Panc1 (cell line): ENCODE measurements around the gene PGAM5. TPM values are rescaled to one million over a fixed set of nuclear protein-coding genes. Genes with fewer than 3 reads are reported as not detected.

Experiments used
- ATAC-seq: fragments of 200-7000 bp; cut with Tn5 transposase; 2 replicates; pipeline ENCODE4 v1.9.1; 2020; ENCODE audit warnings: mild to moderate bottlenecking, moderate library complexity
- BruUV-seq: library from RNA; stranded (reverse); fragments of 400-500 nt; replicated peaks from 2 replicates; lab custom pipeline; 2021; lab: Mats Ljungman, UMichigan
- CTCF ChIA-PET: fragments of 300-600 bp; sonication (Branson Sonifier 250); formaldehyde crosslinking; loops from one replicate; lab custom pipeline; 2022; ENCODE audit warnings: antibody characterized with exemption; lab: Charles Lee
- POLR2A ChIA-PET: fragments of 300-600 bp; sonication (Branson Sonifier 250); formaldehyde crosslinking; loops from one replicate; lab custom pipeline; 2022; ENCODE audit warnings: antibody characterized with exemption; lab: Charles Lee
- DNase-seq: peaks from one replicate; pipeline ENCODE4 v3.0.0-alpha.2; 2010; ENCODE audit warnings: low read depth, low spot score
- H3K27ac ChIP-seq: 2 replicates; pipeline ENCODE4 v1.5.1; 2011; ENCODE audit warnings: mild to moderate bottlenecking, low read length, inconsistent platforms
- H3K27me3 ChIP-seq: fragments of 200-500 bp; sonication (Bioruptor generic); 2 replicates; pipeline ENCODE4 v1.6.0; 2014; ENCODE audit warnings: low read length, inconsistent platforms; ENCODE audit not compliant: control insufficient read depth, insufficient read depth
- H3K36me3 ChIP-seq: fragments of 200-500 bp; sonication (Bioruptor generic); 2 replicates; pipeline ENCODE4 v1.5.1; 2014; ENCODE audit warnings: inconsistent platforms, mild to moderate bottlenecking, low read length, moderate library complexity; ENCODE audit not compliant: control insufficient read depth, insufficient read depth
- H3K4me1 ChIP-seq: 2 replicates; pipeline ENCODE4 v1.5.1; 2011; ENCODE audit warnings: inconsistent platforms, mild to moderate bottlenecking, low read length, moderate library complexity; ENCODE audit not compliant: control insufficient read depth, insufficient read depth
- H3K4me3 ChIP-seq, 2 experiments: 2 replicates each; pipeline ENCODE4 v1.5.1; 2011 to 2012; ENCODE audit warnings: low read depth in 2 of 2, low read length in 2 of 2, mild to moderate bottlenecking in 2 of 2, inconsistent platforms in 1 of 2, moderate library complexity in 1 of 2
- H3K9me3 ChIP-seq: fragments of 200-500 bp; sonication (Bioruptor generic); 2 replicates; pipeline ENCODE4 v1.5.1; 2014; ENCODE audit warnings: low read depth, mild to moderate bottlenecking, inconsistent platforms, low read length, moderate library complexity; ENCODE audit not compliant: control insufficient read depth, insufficient read depth
- POLR2AphosphoS5 ChIP-seq: IDR thresholded peaks from 2 replicates; pipeline ENCODE4 v1.6.1; 2012; ENCODE audit warnings: mild to moderate bottlenecking, low read depth, low read length, moderate library complexity
- SIN3A ChIP-seq: IDR thresholded peaks from 2 replicates; pipeline ENCODE4 v1.6.1; 2012; ENCODE audit warnings: low read depth, mild to moderate bottlenecking, low read length, moderate library complexity, borderline replicate concordance; ENCODE audit not compliant: insufficient read depth
- TCF7L2 ChIP-seq: IDR thresholded peaks from 2 replicates; pipeline ENCODE4 v1.6.1; 2011; ENCODE audit warnings: mild to moderate bottlenecking, low read depth, low read length, inconsistent platforms
- in situ Hi-C: cut with HindIII; loops from 2 replicates; pipeline ENCODE4 v1.10.0; 2016; ENCODE audit warnings: low sequenced_read_pairs, low pct_unique_long_range_greater_than_20kb
- intact Hi-C: fragments of 100-400 bp; cut with micrococcal nuclease; formaldehyde crosslinking; loops from one replicate; pipeline ENCODE4 v1.10.0; 2022; ENCODE audit not compliant: unreplicated experiment
- total RNA-seq: library from RNA; stranded (reverse); gene quantifications from one replicate; pipeline ENCODE4 v1.2.1, GENCODE V29; 2021; ENCODE audit not compliant: unreplicated experiment
- TF ChIP-seq, protein P1 (sequence below), 2 experiments: IDR thresholded peaks; 2 replicates each; pipeline ENCODE4 v1.6.1; 2011 to 2012; ENCODE audit warnings: low read depth in 2 of 2, control low read depth in 1 of 2, low read length in 1 of 2, mild to moderate bottlenecking in 1 of 2, moderate library complexity in 1 of 2; ENCODE audit not compliant: insufficient read depth in 1 of 2
- TF ChIP-seq, protein P2 (sequence below): fragments of 450-650 bp; IDR thresholded peaks from 2 replicates; pipeline ENCODE4 v1.5.1; 2017; ENCODE audit warnings: mild to moderate bottlenecking

Gene PGAM5
- total RNA-seq, 1 experiment from 2014 or later, result 116 TPM

DNA sequence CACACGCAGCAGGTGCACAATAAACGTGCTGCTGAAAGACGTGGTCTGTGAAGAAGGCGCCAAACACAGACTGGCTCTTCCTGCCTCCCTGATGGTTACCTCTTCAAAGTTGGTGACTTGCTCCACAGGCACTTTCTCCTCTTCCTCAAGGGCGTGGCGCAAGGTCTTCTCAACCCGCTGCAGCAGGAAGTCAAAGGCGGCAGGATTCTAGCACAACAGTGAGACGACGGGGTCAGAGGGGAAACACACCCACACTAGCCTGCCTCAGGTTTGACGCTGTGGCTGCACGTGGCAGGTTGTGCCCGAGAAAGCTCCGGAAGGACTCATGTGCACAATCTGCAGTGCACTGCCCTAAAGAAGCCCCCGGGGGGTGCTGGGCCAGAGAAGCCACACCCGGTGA lies 38.5 kb upstream of the PGAM5 start:
- H3K4me1 ChIP-seq, result no peaks in the 10 kb centered on the region
- intact Hi-C loops (no loop called here), in situ Hi-C loops (no loop called here)
- no peak overlapping the region for H3K27ac ChIP-seq
- H3K36me3 ChIP-seq, result peaks cover 3% of the 10 kb centered on the region; the same call in 1 of the 2 replicates
- TF ChIP-seq, protein P1, sequence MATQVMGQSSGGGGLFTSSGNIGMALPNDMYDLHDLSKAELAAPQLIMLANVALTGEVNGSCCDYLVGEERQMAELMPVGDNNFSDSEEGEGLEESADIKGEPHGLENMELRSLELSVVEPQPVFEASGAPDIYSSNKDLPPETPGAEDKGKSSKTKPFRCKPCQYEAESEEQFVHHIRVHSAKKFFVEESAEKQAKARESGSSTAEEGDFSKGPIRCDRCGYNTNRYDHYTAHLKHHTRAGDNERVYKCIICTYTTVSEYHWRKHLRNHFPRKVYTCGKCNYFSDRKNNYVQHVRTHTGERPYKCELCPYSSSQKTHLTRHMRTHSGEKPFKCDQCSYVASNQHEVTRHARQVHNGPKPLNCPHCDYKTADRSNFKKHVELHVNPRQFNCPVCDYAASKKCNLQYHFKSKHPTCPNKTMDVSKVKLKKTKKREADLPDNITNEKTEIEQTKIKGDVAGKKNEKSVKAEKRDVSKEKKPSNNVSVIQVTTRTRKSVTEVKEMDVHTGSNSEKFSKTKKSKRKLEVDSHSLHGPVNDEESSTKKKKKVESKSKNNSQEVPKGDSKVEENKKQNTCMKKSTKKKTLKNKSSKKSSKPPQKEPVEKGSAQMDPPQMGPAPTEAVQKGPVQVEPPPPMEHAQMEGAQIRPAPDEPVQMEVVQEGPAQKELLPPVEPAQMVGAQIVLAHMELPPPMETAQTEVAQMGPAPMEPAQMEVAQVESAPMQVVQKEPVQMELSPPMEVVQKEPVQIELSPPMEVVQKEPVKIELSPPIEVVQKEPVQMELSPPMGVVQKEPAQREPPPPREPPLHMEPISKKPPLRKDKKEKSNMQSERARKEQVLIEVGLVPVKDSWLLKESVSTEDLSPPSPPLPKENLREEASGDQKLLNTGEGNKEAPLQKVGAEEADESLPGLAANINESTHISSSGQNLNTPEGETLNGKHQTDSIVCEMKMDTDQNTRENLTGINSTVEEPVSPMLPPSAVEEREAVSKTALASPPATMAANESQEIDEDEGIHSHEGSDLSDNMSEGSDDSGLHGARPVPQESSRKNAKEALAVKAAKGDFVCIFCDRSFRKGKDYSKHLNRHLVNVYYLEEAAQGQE (IDR thresholded peaks at IDR 0.05; ENCODE audit: insufficient read depth in 1 of 2, low read depth in 2 of 2, low read length in 1 of 2), result no peak
- no peak for TF ChIP-seq SIN3A
- no peak; the same call in 1 of the 2 replicates for TF ChIP-seq POLR2AphosphoS5
- TF ChIP-seq, protein P2, sequence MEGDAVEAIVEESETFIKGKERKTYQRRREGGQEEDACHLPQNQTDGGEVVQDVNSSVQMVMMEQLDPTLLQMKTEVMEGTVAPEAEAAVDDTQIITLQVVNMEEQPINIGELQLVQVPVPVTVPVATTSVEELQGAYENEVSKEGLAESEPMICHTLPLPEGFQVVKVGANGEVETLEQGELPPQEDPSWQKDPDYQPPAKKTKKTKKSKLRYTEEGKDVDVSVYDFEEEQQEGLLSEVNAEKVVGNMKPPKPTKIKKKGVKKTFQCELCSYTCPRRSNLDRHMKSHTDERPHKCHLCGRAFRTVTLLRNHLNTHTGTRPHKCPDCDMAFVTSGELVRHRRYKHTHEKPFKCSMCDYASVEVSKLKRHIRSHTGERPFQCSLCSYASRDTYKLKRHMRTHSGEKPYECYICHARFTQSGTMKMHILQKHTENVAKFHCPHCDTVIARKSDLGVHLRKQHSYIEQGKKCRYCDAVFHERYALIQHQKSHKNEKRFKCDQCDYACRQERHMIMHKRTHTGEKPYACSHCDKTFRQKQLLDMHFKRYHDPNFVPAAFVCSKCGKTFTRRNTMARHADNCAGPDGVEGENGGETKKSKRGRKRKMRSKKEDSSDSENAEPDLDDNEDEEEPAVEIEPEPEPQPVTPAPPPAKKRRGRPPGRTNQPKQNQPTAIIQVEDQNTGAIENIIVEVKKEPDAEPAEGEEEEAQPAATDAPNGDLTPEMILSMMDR, result no peak
- TF ChIP-seq TCF7L2, result no peak
- no peaks in the 10 kb centered on the region for H3K9me3 ChIP-seq
- ChIA-PET POLR2A (no interaction called here), CTCF (no interaction called here)
- H3K4me3 ChIP-seq, result no peak overlapping the region
- no peaks in the 10 kb centered on the region for H3K27me3 ChIP-seq
- BruUV-seq, result no TSS peak
- no peak for DNase-seq
- ATAC-seq, result no peak

DNA sequence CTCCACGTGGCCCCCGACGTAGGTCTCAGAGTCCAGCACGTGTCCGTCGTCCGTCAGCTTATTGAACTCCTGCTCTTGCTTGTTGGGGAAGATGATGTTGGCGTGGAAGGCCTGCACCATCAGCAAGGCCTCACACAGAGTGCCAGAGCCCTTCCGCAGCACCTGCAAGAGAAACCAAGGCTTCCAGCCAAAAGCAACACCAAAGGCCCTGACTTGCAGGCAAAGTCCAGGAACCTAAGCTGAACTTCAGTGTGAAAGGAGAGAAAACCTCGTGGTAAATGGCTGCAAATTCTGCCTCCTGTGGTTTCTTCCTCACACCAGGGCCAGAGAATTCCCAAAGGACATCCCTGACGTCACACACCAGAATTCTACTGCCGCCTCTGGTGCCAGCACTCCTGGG lies 38.0 kb upstream of the PGAM5 start:
- POLR2A ChIA-PET, result no interaction called here
- Histone ChIP-seq H3K27ac (no peak overlapping the region), H3K4me3 (no peak overlapping the region), H3K9me3 (no peaks in the 10 kb centered on the region), H3K36me3 (peaks cover 2% of the 10 kb centered on the region; the same call in 1 of the 2 replicates), H3K27me3 (no peaks in the 10 kb centered on the region), H3K4me1 (no peaks in the 10 kb centered on the region)
- BruUV-seq, result no TSS peak
- TF ChIP-seq, protein P2, result no peak
- TF ChIP-seq POLR2AphosphoS5 (no peak), SIN3A (no peak), TCF7L2 (no peak)
- TF ChIP-seq, protein P1 (IDR thresholded peaks at IDR 0.05; ENCODE audit: insufficient read depth in 1 of 2, low read depth in 2 of 2, low read length in 1 of 2), result no peak
- DNase-seq (no peak), ATAC-seq (no peak)
- intact Hi-C loops (no loop called here), in situ Hi-C loops (no loop called here)
- CTCF ChIA-PET, result no interaction called here
